ENCODE results near the gene JAML. TPM values are rescaled to one million over a fixed set of nuclear protein-coding genes. Genes with fewer than 3 reads are reported as not detected.

Gene JAML
- total and polyA plus RNA-seq, 2 of the 13 experiments (the other 11 are each of a cell fraction or from before 2014, with no cell fraction given): 2.0 to 3.3 TPM

GRCh38 chr11:118213781-118214180 lies 11.0 kb downstream of the JAML start:
- H3K9ac ChIP-seq (ENCODE audit: insufficient read depth, low read depth, low read length): peak overlapping the region; percentile 59
- no peak for ATAC-seq
- WGBS (ENCODE audit: low lambda C conversion rate): 71% methylated on average over 2 of the region's 2 CpGs
- no peak for FAIRE-seq
- no peaks in the 10 kb centered on the region for H3K27me3 ChIP-seq (ENCODE audit: control insufficient read depth in 1 of 2, insufficient read depth in 2 of 2, low read length in 2 of 2)
- no peak overlapping the region for H2AFZ ChIP-seq (ENCODE audit: low read length)
- ChIA-PET CTCF (ENCODE audit: low intra/inter-chr PET ratio, low total read pairs) (no interaction called here), POLR2A (interaction anchor here (1.1 to 4.1 kb wide), 4 partner anchors 11 to 38 kb away, joined by 3 to 49 read pairs (median 21); partner anchors contain the start of gene MPZL3)
- H3K9me3 ChIP-seq (ENCODE audit: low read length): no peaks in the 10 kb centered on the region
- intact Hi-C loops (cut with micrococcal nuclease; ENCODE audit: unreplicated experiment) (no loop called here), in situ Hi-C loops (cut with HindIII; ENCODE audit: extremely low pct_ligation_motif_present, low pct_unique_long_range_greater_than_20kb) (no loop called here)
- H3K27ac ChIP-seq (ENCODE audit: extremely low read length, insufficient read depth, low read length): peak overlapping the region; percentile 95
- H4K20me1 ChIP-seq (ENCODE audit: insufficient read depth, low read length): no peaks in the 10 kb centered on the region
- H3K79me2 ChIP-seq (ENCODE audit: insufficient read depth, low read length): no peaks in the 10 kb centered on the region
- no peaks in the 10 kb centered on the region for H3K36me3 ChIP-seq (replicated peaks in 1 of 2; ENCODE audit: control insufficient read depth in 1 of 2, insufficient read depth in 2 of 2, low read length in 2 of 2)
- no TSS peak for BruUV-seq (replicated peaks)
- no peak overlapping the region for H3K4me3 ChIP-seq (replicated peaks in 1 of 3; ENCODE audit: insufficient read depth in 1 of 3, low read depth in 2 of 3, low read length in 3 of 3)
- H3K4me2 ChIP-seq (ENCODE audit: low read depth, low read length): peak overlapping the region; percentile 34
- DNase-seq (ENCODE audit: low spot score): peak; percentile 51
- peaks cover 72% of the 10 kb centered on the region for H3K4me1 ChIP-seq (ENCODE audit: insufficient read depth, low read length)
- TF ChIP-seq CERS6 (CRISPR knock-in tag; IDR thresholded peaks at IDR 0.05) (no peak), SP4 (CRISPR knock-in tag; IDR thresholded peaks at IDR 0.05) (no peak), HOXD1 (CRISPR knock-in tag; IDR thresholded peaks at IDR 0.05) (no peak), SP5 (CRISPR knock-in tag; IDR thresholded peaks at IDR 0.05; ENCODE audit: borderline replicate concordance, low read depth) (no peak), GTF3A (CRISPR knock-in tag; conservative IDR thresholded peaks at IDR 0.05) (no peak), ZGPAT (CRISPR knock-in tag; IDR thresholded peaks at IDR 0.05) (no peak), BCL6 (CRISPR knock-in tag; IDR thresholded peaks at IDR 0.05) (0 out of 2 replicates have a peak, but pooled peaks have one; percentile 39), PRPF4 (IDR thresholded peaks at IDR 0.05; ENCODE audit: low read depth, low read length, poor library complexity, severe bottlenecking) (no peak), HDAC2 (CRISPR knock-in tag; IDR thresholded peaks at IDR 0.05) (no peak), EP300 (IDR thresholded peaks at IDR 0.05; ENCODE audit: low read depth in 2 of 2, low read length in 2 of 2) (peak in 1 of 2 experiments; percentile 74; a peak in 1 of 4 replicates), EP300 (CRISPR knock-in tag; IDR thresholded peaks at IDR 0.05; ENCODE audit: borderline replicate concordance) (no peak), KLF12 (CRISPR knock-in tag; IDR thresholded peaks at IDR 0.05; ENCODE audit: borderline replicate concordance) (no peak), LCORL (IDR thresholded peaks at IDR 0.05) (no peak), LCORL (CRISPR knock-in tag; IDR thresholded peaks at IDR 0.05) (no peak), STAG1 (CRISPR knock-in tag; IDR thresholded peaks at IDR 0.05) (no peak), SOX13 (IDR thresholded peaks at IDR 0.05) (no peak), SOX13 (CRISPR knock-in tag; conservative IDR thresholded peaks at IDR 0.05 in 1 of 2, IDR thresholded peaks at IDR 0.05 in 1 of 2) (peak in 1 of 2 experiments; percentile 47; a peak in 1 of 4 replicates), ZSCAN25 (CRISPR knock-in tag; IDR thresholded peaks at IDR 0.05) (0 out of 2 replicates have a peak, but pooled peaks have one; percentile 19), ZFYVE20 (CRISPR knock-in tag; IDR thresholded peaks at IDR 0.05; ENCODE audit: borderline replicate concordance, low read depth) (no peak), MED13 (CRISPR knock-in tag; IDR thresholded peaks at IDR 0.05) (no peak), ETS1 (CRISPR knock-in tag; IDR thresholded peaks at IDR 0.05) (no peak), CAMTA2 (CRISPR knock-in tag; IDR thresholded peaks at IDR 0.05; ENCODE audit: borderline replicate concordance) (no peak), SOX5 (CRISPR knock-in tag; IDR thresholded peaks at IDR 0.05; ENCODE audit: borderline replicate concordance) (peak; percentile 46; the same call in 1 of the 2 replicates)
